OCI-LY3 (cell line): ENCODE data around the gene RTN4RL1.
A peak's percentile ranks its signal among the peaks of the same experiment; 100 is the strongest.

Experiments used
- H2AFZ ChIP-seq: fragments of 200-600, 300-600 bp; shearing (Covaris generic); 2 replicates; pipeline ENCODE4 v1.6.0; 2014; ENCODE audit warnings: antibody characterized with exemption, low read depth, low read length
- H3K27ac ChIP-seq: fragments of 200-600, 300-600 bp; sonication (generic); 2 replicates; pipeline ENCODE4 v1.5.1; 2014; ENCODE audit warnings: mild to moderate bottlenecking, low read length, moderate library complexity, mixed read lengths
- H3K27me3 ChIP-seq: fragments of 200-600, 300-600 bp; sonication (generic); 2 replicates; pipeline ENCODE4 v1.6.1; 2014; ENCODE audit warnings: low read depth, low read length, mixed read lengths
- H3K36me3 ChIP-seq: fragments of 200-600, 300-600 bp; sonication (generic); replicated peaks from 2 replicates; pipeline ENCODE3; 2014; ENCODE audit warnings: low read depth, low read length, mixed read lengths
- H3K4me1 ChIP-seq: fragments of 300-600, 200-600 bp; sonication (generic); 2 replicates; pipeline ENCODE4 v1.6.1; 2014; ENCODE audit warnings: low read length, mixed read lengths
- H3K4me2 ChIP-seq: fragments of 200-600, 300-600 bp; sonication (generic); 2 replicates; pipeline ENCODE4 v1.6.1; 2014; ENCODE audit warnings: low read length, mixed read lengths
- H3K4me3 ChIP-seq: fragments of 300-600, 200-600 bp; sonication (generic); 2 replicates; pipeline ENCODE4 v1.5.1; 2014; ENCODE audit warnings: antibody characterized with exemption, mild to moderate bottlenecking, low read length, moderate library complexity
- H3K79me2 ChIP-seq: fragments of 300-600, 200-600 bp; shearing (Covaris generic); 2 replicates; pipeline ENCODE4 v1.6.1; 2014; ENCODE audit warnings: mild to moderate bottlenecking, low read length, mixed read lengths
- H3K9ac ChIP-seq: fragments of 300-600, 200-600 bp; shearing (Covaris generic); 2 replicates; pipeline ENCODE4 v1.6.0; 2014; ENCODE audit warnings: mild to moderate bottlenecking, low read length, moderate library complexity
- H3K9me3 ChIP-seq: fragments of 200-600, 300-600 bp; shearing (Covaris generic); 2 replicates; pipeline ENCODE4 v1.6.1; 2014; ENCODE audit warnings: low read length, mixed read lengths; ENCODE audit not compliant: insufficient read depth
- H4K20me1 ChIP-seq: fragments of 200-600, 300-600 bp; sonication (generic); 2 replicates; pipeline ENCODE4 v1.6.1; 2016; ENCODE audit warnings: low read length, mixed read lengths; ENCODE audit not compliant: insufficient read depth
- EZH2phosphoT487 ChIP-seq: fragments of 200-600 bp; shearing (Covaris generic); IDR thresholded peaks from 2 replicates; pipeline ENCODE4 v1.6.1; 2018; ENCODE audit warnings: antibody characterized with exemption, mixed run types, low read depth
- TF ChIP-seq, protein P1 (sequence below): fragments of 200-600, 300-600 bp; sonication (generic); IDR thresholded peaks from 2 replicates; pipeline ENCODE4 v1.5.1; 2014; ENCODE audit warnings: antibody characterized with exemption, low read length, low read depth

Gene RTN4RL1

DNA sequence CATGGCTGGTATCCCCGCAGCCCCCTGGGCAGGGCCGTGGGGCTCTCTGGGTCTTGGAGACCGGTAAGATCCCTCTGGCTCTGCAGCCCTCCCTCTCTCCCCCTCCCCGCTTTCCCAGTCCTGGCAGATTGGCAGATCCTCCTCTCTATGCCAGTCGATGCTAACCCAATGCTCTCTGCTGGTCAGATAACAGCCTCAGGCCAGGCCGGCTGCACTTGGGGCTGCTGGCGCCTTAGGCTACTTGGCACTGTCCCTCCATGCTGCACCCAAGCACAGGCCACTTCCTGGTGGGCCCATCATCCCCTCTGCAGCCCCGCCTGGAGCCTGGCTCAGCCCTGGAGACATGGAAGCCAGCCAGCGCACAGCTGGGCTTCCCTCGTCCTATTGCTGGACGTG is 81.7 kb downstream of the RTN4RL1 start:
- Histone ChIP-seq H3K4me3 (no peak overlapping the region), H3K9ac (no peak overlapping the region), H3K4me1 (peaks cover 57% of the 10 kb centered on the region), H4K20me1 (no peaks in the 10 kb centered on the region), H3K27ac (0 out of 2 replicates have a peak overlapping the region, but pooled peaks have one; percentile 77), H3K27me3 (no peaks in the 10 kb centered on the region), H2AFZ (no peak overlapping the region), H3K79me2 (peaks cover 5% of the 10 kb centered on the region; the same call in 1 of the 2 replicates), H3K36me3 (no peaks in the 10 kb centered on the region), H3K9me3 (no peaks in the 10 kb centered on the region), H3K4me2 (no peak overlapping the region)
- TF ChIP-seq, protein P1, sequence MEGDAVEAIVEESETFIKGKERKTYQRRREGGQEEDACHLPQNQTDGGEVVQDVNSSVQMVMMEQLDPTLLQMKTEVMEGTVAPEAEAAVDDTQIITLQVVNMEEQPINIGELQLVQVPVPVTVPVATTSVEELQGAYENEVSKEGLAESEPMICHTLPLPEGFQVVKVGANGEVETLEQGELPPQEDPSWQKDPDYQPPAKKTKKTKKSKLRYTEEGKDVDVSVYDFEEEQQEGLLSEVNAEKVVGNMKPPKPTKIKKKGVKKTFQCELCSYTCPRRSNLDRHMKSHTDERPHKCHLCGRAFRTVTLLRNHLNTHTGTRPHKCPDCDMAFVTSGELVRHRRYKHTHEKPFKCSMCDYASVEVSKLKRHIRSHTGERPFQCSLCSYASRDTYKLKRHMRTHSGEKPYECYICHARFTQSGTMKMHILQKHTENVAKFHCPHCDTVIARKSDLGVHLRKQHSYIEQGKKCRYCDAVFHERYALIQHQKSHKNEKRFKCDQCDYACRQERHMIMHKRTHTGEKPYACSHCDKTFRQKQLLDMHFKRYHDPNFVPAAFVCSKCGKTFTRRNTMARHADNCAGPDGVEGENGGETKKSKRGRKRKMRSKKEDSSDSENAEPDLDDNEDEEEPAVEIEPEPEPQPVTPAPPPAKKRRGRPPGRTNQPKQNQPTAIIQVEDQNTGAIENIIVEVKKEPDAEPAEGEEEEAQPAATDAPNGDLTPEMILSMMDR: no peak
- no peak for TF ChIP-seq EZH2phosphoT487

DNA sequence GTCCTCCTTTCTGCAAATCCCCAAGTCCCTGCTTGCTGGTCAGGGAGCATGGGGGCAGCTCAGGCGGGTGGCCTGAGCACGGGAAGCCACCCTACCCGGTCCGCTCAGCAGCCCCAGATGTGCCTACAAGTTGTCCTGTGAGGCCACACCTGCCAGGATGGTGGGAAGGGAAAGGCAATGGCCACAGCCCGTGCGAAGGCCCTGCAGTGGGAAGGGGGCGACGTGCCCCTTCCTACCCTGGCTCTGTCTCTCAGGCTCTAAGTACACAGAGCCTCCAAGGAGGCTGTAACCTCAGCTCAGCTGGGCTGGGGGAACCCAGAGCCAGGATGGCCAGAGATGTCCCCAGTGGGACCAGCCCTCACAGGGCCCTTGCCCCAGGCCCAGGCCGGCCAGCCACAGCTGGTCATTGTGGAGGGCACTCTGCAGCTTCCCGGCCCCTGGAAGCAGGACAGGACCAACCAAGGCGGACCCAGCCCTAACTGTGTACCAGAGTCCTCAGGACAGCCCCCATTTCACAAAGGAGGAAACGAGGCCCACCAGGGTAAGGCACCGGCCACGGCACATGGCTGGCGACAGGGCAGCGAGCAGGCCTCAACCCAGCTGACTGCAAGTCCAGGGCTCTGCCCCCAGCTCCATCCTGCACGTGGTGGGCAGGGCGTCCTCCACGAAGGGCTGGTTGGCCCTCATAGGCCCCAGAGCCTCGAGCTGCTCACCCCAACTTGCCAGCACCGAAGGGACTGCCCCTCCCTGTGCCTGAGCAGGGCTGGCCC is 82.3 kb downstream of the RTN4RL1 start:
- Histone ChIP-seq H3K27me3 (no peaks in the 10 kb centered on the region), H4K20me1 (no peaks in the 10 kb centered on the region), H3K9ac (peak overlapping the region; percentile 78; the same call in 1 of the 2 replicates), H3K27ac (peak overlapping the region; percentile 77), H3K79me2 (peaks cover 5% of the 10 kb centered on the region; the same call in 1 of the 2 replicates), H2AFZ (0 out of 2 replicates have a peak overlapping the region, but pooled peaks have one; percentile 29), H3K4me2 (peak overlapping the region; percentile 98; the same call in 1 of the 2 replicates), H3K9me3 (no peaks in the 10 kb centered on the region), H3K4me3 (no peak overlapping the region), H3K36me3 (no peaks in the 10 kb centered on the region), H3K4me1 (peaks cover 52% of the 10 kb centered on the region)
- TF ChIP-seq EZH2phosphoT487: no peak
- TF ChIP-seq, protein P1: no peak

DNA sequence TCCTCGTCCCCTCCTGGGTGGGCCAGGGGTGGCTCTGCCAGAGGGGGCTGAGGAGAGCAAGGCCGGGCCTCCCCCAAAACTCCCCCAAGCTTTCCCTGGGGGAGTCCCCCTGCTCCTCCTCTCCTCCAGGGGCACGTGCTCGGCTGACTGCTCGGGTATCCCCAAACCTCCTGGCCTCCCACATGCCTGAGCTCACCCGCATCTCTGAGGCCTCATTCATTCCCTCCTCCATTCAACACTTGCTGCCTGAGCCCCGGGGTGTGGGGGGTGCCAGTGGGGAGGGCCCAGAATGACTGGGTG is 83.1 kb downstream of the RTN4RL1 start:
- Histone ChIP-seq H3K9ac (peak overlapping the region; percentile 78), H3K4me2 (peak overlapping the region; percentile 98), H3K36me3 (no peaks in the 10 kb centered on the region), H3K9me3 (no peaks in the 10 kb centered on the region), H3K4me3 (peak overlapping the region; percentile 77), H2AFZ (peak overlapping the region; percentile 61; the same call in 1 of the 2 replicates), H3K27ac (peak overlapping the region; percentile 77), H3K79me2 (peaks cover 5% of the 10 kb centered on the region; the same call in 1 of the 2 replicates), H4K20me1 (no peaks in the 10 kb centered on the region), H3K4me1 (peaks cover 52% of the 10 kb centered on the region), H3K27me3 (no peaks in the 10 kb centered on the region)
- no peak for TF ChIP-seq EZH2phosphoT487
- TF ChIP-seq, protein P1: no peak

DNA sequence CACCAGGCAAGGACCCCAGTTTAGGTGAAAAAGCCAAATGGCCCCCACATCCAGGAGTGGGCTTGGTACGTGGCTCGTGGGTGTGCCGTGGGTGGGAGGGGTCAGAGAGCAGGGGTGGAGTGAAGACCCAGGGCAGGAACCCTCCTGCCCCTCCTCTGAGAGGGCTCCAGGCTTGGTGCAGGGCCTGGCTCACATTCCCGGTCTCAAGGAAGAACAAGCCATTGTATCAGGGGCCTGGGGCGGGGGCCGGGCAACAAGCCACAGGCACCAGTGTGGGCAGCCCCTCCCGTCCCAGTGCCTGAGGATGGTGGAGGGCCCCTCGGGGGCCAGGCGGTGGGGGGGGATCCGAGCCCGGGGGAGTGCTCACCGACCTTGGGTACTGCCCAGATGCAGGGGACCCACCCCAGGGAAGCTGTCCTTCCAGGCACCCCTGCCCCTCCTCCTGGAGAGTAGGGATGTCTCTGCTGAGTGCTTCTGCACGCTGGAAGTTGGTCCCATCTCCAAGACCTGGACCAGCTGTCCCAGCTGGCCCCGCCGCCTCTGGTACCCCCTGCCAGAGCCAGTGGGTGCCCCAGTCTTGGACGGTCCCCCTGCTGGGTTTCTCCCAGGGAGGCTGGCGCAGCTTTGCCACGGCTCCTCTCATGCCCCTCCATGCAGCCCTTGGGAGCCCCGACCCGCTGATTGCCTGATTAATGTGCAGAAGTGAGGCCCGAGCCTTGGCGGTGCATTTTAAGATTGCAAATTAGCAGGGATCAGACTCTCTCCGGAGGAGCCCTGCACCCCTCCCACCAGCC is 83.7 kb downstream of the RTN4RL1 start:
- H3K4me2 ChIP-seq: peak overlapping the region; percentile 98

More for the DNA sequence above, 83.7 kb downstream of the RTN4RL1 start:
- Histone ChIP-seq H3K79me2 (peaks cover 5% of the 10 kb centered on the region; the same call in 1 of the 2 replicates), H4K20me1 (no peaks in the 10 kb centered on the region), H3K27ac (peak overlapping the region; percentile 77), H3K4me3 (peak overlapping the region; percentile 77), H3K36me3 (no peaks in the 10 kb centered on the region), H3K4me1 (peaks cover 51% of the 10 kb centered on the region), H2AFZ (peak overlapping the region; percentile 61), H3K9me3 (no peaks in the 10 kb centered on the region), H3K27me3 (no peaks in the 10 kb centered on the region), H3K9ac (peak overlapping the region; percentile 78)
- TF ChIP-seq EZH2phosphoT487: no peak
- TF ChIP-seq, protein P1: no peak
